Endothelial cell of umbilical vein (primary cell): ENCODE results near the gene KRTAP10-9. TPM values are rescaled to one million over a fixed set of nuclear protein-coding genes. Genes with fewer than 3 reads are reported as not detected.

Source experiments
- BruUV-seq: library from RNA; stranded (reverse); fragments of 400-500 nt; replicated peaks from 2 replicates; lab custom pipeline; 2021; lab: Mats Ljungman, UMichigan
- CTCF ChIA-PET: fragments of 300-600, 350-600 bp; sonication (Branson Sonifier 250); formaldehyde crosslinking; loops from one replicate; lab custom pipeline; 2021; ENCODE audit warnings: antibody characterized with exemption, inconsistent platforms; lab: Charles Lee
- POLR2A ChIA-PET: fragments of 300-600, 350-600 bp; sonication (Branson Sonifier 250); formaldehyde crosslinking; loops from one replicate; lab custom pipeline; 2021; ENCODE audit warnings: antibody characterized with exemption, inconsistent platforms; lab: Charles Lee
- DNase-seq: peaks from one replicate; pipeline ENCODE4 v3.0.0-alpha.2; 2011; ENCODE audit warnings: low read depth, low spot score
- FAIRE-seq: peaks from 2 replicates; lab custom pipeline; 2011; peaks lifted over from hg19 to GRCh38; lab: Jason Lieb, UNC
- H2AFZ ChIP-seq: 2 replicates; pipeline ENCODE4 v1.6.0; 2012; ENCODE audit warnings: low read depth, low read length, control low read depth, inconsistent platforms
- H3K27ac ChIP-seq: 2 replicates; pipeline ENCODE4 v1.5.1; 2011; ENCODE audit warnings: low read depth, mild to moderate bottlenecking, control low read depth, low read length, moderate library complexity; ENCODE audit not compliant: insufficient read depth
- H3K27me3 ChIP-seq, 2 experiments: 2 replicates each; pipeline versions ENCODE4 v1.6.0 to v1.6.1; 2011; ENCODE audit warnings: low read length in 2 of 2, mixed read lengths in 1 of 2; ENCODE audit not compliant: control insufficient read depth in 2 of 2, insufficient read depth in 2 of 2
- H3K36me3 ChIP-seq, 2 experiments: 2 replicates in 1 of 2; 3 replicates in 1 of 2; pipeline ENCODE4 v1.5.1; 2011; ENCODE audit warnings: low read length in 2 of 2, mild to moderate bottlenecking in 1 of 2, moderate library complexity in 1 of 2; ENCODE audit not compliant: control insufficient read depth in 2 of 2, insufficient read depth in 2 of 2; ENCODE audit errors: extremely low read depth in 1 of 2
- H3K4me1 ChIP-seq: 3 replicates; pipeline ENCODE4 v1.5.1; 2011; ENCODE audit warnings: mild to moderate bottlenecking, low read length; ENCODE audit not compliant: control insufficient read depth, insufficient read depth; ENCODE audit errors: extremely low read depth
- H3K4me2 ChIP-seq: 2 replicates; pipeline ENCODE4 v1.6.1; 2011; ENCODE audit warnings: low read length, control low read depth, mixed read lengths; ENCODE audit not compliant: insufficient read depth
- H3K4me3 ChIP-seq, 3 experiments: fragments of 200-600 bp in 1 of 3; sonication (generic), shearing (Covaris generic) in 1 of 3; replicated peaks in 1 of 3; 2 replicates each; pipeline ENCODE4 v1.5.1; 2011 to 2016; ENCODE audit warnings: control low read depth in 3 of 3, low read length in 3 of 3, mild to moderate bottlenecking in 2 of 3, inconsistent platforms in 1 of 3, low read depth in 1 of 3, moderate library complexity in 1 of 3; ENCODE audit not compliant: insufficient read depth in 1 of 3
- H3K79me2 ChIP-seq: 2 replicates; pipeline ENCODE4 v1.6.0; 2012; ENCODE audit warnings: low read length, inconsistent platforms; ENCODE audit not compliant: control insufficient read depth, insufficient read depth
- H3K9ac ChIP-seq: replicated peaks from 2 replicates; pipeline ENCODE3; 2011; ENCODE audit warnings: low read length, control low read depth; ENCODE audit not compliant: insufficient read depth; ENCODE audit errors: extremely low read depth
- H3K9me1 ChIP-seq: replicated peaks from 3 replicates; pipeline ENCODE4 v1.6.0; 2011; ENCODE audit warnings: mild to moderate bottlenecking, low read length; ENCODE audit not compliant: control insufficient read depth, insufficient read depth; ENCODE audit errors: extremely low read depth
- H3K9me3 ChIP-seq: replicated peaks from 2 replicates; pipeline ENCODE4 v1.5.1; 2012; ENCODE audit warnings: low read length, inconsistent platforms; ENCODE audit not compliant: control insufficient read depth, insufficient read depth
- H4K20me1 ChIP-seq: replicated peaks from 2 replicates; pipeline ENCODE3; 2011; ENCODE audit warnings: mild to moderate bottlenecking, low read length; ENCODE audit not compliant: control insufficient read depth, insufficient read depth; ENCODE audit errors: extremely low read depth
- EZH2 ChIP-seq: IDR thresholded peaks from 2 replicates; pipeline ENCODE4 v1.6.1; 2012; ENCODE audit warnings: borderline replicate concordance, low read depth, mild to moderate bottlenecking, moderate library complexity, low read length, inconsistent platforms; ENCODE audit not compliant: severe bottlenecking
- FOS ChIP-seq: IDR thresholded peaks from 2 replicates; pipeline ENCODE4 v1.6.1; 2011; ENCODE audit warnings: mild to moderate bottlenecking, low read length, moderate library complexity, borderline replicate concordance; ENCODE audit not compliant: insufficient read depth
- GATA2 ChIP-seq: IDR thresholded peaks from 2 replicates; pipeline ENCODE4 v1.7.0; 2011; ENCODE audit warnings: low read depth, mild to moderate bottlenecking, moderate library complexity, mixed read lengths, low read length; ENCODE audit not compliant: insufficient read length, insufficient read depth
- JUN ChIP-seq: IDR thresholded peaks from 2 replicates; pipeline ENCODE4 v1.6.1; 2011; ENCODE audit warnings: borderline replicate concordance, low read depth; ENCODE audit not compliant: insufficient read length, insufficient read depth
- MYC ChIP-seq: IDR thresholded peaks from one replicate; pipeline ENCODE4 v1.6.1; 2011; ENCODE audit warnings: mild to moderate bottlenecking, low read depth, low read length
- POLR2A ChIP-seq: IDR thresholded peaks from 2 replicates; pipeline ENCODE4 v1.6.1; 2012; ENCODE audit warnings: low read depth, mild to moderate bottlenecking, control low read depth, low read length
- POLR2AphosphoS5 ChIP-seq: IDR thresholded peaks from 2 replicates; pipeline ENCODE4 v1.6.1; 2012; ENCODE audit warnings: low read depth, mild to moderate bottlenecking, control low read depth, low read length, moderate library complexity; ENCODE audit not compliant: insufficient read depth
- dilution Hi-C: fragments of 300-500 bp; cut with MboI; formaldehyde crosslinking; loops from one replicate; pipeline ENCODE4 v1.15.0; 2019; ENCODE audit warnings: low sequenced_read_pairs; ENCODE audit not compliant: extremely low pct_ligation_motif_present
- intact Hi-C: fragments of 100-400 bp; cut with micrococcal nuclease; formaldehyde crosslinking; loops from one replicate; pipeline ENCODE4 v1.10.0; 2022
- polyA plus RNA-seq, 4 experiments: library from polyadenylated mRNA; depleted of rRNA in 3 of 4; stranded (reverse) in 3 of 4; unstranded in 1 of 4; fragments of >200 nt; gene quantifications; 2 replicates each; pipeline versions ENCODE4 v1.2.1 to v1.2.3, GENCODE V29; 2011 to 2012; ENCODE audit warnings: missing spikeins in 1 of 4
- total RNA-seq: library from RNA; stranded (reverse); gene quantifications from 2 replicates; pipeline ENCODE4 v1.2.3, GENCODE V29; 2021
- TF ChIP-seq, protein P1 (sequence below): IDR thresholded peaks from 2 replicates; pipeline ENCODE4 v1.6.1; 2011; ENCODE audit not compliant: insufficient read depth, insufficient read length
- TF ChIP-seq, protein P2 (sequence below), 2 donors: IDR thresholded peaks; 1 replicate in 1 of 2; 2 replicates in 1 of 2; pipeline ENCODE4 v1.5.1; 2011; ENCODE audit warnings: low read length in 2 of 2, mild to moderate bottlenecking in 2 of 2, moderate library complexity in 2 of 2, control low read depth in 1 of 2, inconsistent platforms in 1 of 2, low read depth in 1 of 2; ENCODE audit not compliant: insufficient read depth in 1 of 2; ENCODE audit errors: extremely low read depth in 1 of 2

Gene KRTAP10-9
- total and polyA plus RNA-seq, 2 donors (not counting 3 experiments of a cell fraction or from before 2014, with no cell fraction given), result not detected

DNA sequence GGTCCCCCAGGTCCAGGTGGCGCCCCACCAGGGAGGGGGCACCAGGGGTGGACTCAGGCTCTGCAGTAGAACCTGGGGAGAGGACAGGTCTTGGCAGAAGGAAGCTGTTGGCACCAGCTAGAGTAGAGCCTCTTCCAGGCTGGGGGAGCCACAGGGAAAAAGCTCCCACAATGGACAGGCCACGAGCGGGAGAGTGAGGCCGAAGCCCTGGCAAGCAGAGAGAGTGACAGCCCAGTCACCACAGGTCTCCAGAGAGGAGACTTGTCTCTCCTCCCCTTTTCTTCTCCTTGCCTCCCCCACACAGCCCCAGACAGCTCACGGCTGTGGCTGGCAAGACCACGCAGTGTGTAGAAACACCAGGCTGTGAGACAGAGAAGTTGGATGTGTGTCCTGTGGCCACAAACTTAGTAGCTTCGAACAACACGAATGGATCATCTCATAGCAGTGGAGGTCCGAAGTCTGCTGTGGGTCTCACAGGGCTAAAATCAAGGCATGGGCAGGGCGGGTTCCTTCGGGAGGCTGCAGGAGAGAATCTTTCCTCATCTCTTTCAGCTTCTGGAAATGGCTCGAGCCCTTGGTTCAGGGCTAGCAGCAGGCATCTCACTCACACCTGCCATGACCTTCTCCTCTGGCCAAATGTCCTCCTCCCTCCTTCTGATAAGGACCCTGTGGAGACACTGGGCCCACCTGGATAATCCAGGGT, 24.2 kb downstream of the KRTAP10-9 start:
- Histone ChIP-seq H3K9me3 (no peaks in the 10 kb centered on the region), H3K27ac (no peak overlapping the region), H3K4me1 (no peaks in the 10 kb centered on the region), H3K4me2 (no peak overlapping the region), H3K9ac (no peak overlapping the region), H3K4me3 (no peak overlapping the region), H4K20me1 (no peaks in the 10 kb centered on the region), H3K36me3 (no peaks in the 10 kb centered on the region), H2AFZ (no peak overlapping the region), H3K79me2 (no peaks in the 10 kb centered on the region), H3K9me1 (no peaks in the 10 kb centered on the region), H3K27me3 (no peaks in the 10 kb centered on the region)
- TF ChIP-seq, protein P1, sequence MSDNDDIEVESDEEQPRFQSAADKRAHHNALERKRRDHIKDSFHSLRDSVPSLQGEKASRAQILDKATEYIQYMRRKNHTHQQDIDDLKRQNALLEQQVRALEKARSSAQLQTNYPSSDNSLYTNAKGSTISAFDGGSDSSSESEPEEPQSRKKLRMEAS, result no peak
- TF ChIP-seq EZH2 (no peak), POLR2AphosphoS5 (no peak), GATA2 (no peak), JUN (no peak), MYC (no peak), FOS (no peak), POLR2A (no peak)
- TF ChIP-seq, protein P2, sequence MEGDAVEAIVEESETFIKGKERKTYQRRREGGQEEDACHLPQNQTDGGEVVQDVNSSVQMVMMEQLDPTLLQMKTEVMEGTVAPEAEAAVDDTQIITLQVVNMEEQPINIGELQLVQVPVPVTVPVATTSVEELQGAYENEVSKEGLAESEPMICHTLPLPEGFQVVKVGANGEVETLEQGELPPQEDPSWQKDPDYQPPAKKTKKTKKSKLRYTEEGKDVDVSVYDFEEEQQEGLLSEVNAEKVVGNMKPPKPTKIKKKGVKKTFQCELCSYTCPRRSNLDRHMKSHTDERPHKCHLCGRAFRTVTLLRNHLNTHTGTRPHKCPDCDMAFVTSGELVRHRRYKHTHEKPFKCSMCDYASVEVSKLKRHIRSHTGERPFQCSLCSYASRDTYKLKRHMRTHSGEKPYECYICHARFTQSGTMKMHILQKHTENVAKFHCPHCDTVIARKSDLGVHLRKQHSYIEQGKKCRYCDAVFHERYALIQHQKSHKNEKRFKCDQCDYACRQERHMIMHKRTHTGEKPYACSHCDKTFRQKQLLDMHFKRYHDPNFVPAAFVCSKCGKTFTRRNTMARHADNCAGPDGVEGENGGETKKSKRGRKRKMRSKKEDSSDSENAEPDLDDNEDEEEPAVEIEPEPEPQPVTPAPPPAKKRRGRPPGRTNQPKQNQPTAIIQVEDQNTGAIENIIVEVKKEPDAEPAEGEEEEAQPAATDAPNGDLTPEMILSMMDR (IDR thresholded peaks at IDR 0.05; ENCODE audit: extremely low read depth in 1 of 2, insufficient read depth in 1 of 2, low read depth in 1 of 2, low read length in 2 of 2), result no peak
- dilution Hi-C loops, result no loop called here
- no peak for FAIRE-seq
- no peak for DNase-seq
- BruUV-seq, result no TSS peak
- CTCF ChIA-PET, result no interaction called here
- POLR2A ChIA-PET, result no interaction called here
- intact Hi-C loops, result no loop called here
